GM12873 (cell line): Measurements from ENCODE around the gene CDKN2B-AS1.

Experiments used
- TF ChIP-seq, protein P1 (sequence below): IDR thresholded peaks from 2 replicates; pipeline ENCODE4 v1.5.1; 2012; ENCODE audit warnings: low read depth, mild to moderate bottlenecking, moderate library complexity, low read length, control low read depth; ENCODE audit not compliant: insufficient read depth; ENCODE audit errors: missing control alignments

CDKN2B-AS1 gene

DNA sequence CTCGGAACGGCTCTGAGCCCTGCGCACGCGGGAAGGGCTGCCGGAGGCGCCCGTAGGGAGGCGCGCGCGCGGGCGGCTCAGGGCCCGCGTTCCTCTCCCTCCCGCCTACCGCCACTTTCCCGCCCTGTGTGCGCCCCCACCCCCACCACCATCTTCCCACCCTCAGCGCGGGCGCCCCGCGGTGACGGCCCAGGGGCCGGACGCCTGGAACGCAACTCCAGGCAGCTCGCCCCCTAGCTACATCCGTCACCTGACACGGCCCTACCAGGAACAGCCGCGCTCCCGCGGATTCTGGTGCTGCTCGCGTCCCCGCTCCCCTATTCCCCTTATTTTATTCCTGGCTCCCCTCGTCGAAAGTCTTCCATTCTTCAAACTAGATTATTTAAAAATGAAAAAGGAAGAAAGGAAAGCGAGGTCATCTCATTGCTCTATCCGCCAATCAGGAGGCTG is at the start of gene CDKN2B-AS1:
Gene CDKN2B-AS1 (plus strand): TSS at position 236 of the 450 bp plus-strand sequence.
- TF ChIP-seq, protein P1, sequence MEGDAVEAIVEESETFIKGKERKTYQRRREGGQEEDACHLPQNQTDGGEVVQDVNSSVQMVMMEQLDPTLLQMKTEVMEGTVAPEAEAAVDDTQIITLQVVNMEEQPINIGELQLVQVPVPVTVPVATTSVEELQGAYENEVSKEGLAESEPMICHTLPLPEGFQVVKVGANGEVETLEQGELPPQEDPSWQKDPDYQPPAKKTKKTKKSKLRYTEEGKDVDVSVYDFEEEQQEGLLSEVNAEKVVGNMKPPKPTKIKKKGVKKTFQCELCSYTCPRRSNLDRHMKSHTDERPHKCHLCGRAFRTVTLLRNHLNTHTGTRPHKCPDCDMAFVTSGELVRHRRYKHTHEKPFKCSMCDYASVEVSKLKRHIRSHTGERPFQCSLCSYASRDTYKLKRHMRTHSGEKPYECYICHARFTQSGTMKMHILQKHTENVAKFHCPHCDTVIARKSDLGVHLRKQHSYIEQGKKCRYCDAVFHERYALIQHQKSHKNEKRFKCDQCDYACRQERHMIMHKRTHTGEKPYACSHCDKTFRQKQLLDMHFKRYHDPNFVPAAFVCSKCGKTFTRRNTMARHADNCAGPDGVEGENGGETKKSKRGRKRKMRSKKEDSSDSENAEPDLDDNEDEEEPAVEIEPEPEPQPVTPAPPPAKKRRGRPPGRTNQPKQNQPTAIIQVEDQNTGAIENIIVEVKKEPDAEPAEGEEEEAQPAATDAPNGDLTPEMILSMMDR, result peak; percentile 26

DNA sequence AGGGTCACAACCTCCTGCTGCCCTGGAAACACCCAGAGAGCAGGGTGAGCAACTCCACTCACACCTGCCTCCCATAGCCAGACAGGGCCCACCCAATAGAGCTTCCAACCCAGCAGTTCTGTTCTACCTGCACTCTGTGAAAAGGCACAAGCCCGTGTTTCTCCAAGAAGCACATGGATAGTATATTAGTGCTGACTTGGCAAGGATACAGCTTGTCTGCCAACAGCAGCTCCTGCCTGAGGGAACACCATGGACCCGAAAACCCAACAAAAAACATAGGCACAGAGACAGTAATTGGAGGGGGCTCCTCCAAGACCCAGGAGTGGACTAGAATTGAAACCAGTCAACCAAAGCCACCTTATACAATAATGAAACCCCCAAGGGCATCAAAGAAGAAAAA is 49.0 kb upstream of the CDKN2B-AS1 start:
- TF ChIP-seq, protein P1, result no peak

DNA sequence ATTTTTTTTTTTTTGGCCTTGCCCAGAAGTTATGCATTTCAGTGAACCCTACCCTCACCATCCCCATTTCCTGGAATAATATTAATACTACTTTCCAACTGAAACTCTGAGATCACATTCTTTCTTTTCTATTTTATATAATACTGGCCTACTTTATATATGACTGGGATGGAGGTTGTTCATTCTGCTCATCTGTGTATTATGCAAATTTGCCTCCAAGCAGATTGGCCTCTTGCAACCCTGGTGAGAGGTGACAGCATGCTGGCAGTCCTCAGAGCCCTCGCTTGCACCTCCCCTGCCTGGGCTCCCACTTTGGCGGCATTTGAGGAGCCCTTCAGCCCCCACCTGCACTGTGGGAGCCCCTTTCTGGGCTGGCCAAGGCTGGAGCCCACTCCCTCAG is 35.8 kb upstream of the CDKN2B-AS1 start:
- TF ChIP-seq, protein P1, result no peak

DNA sequence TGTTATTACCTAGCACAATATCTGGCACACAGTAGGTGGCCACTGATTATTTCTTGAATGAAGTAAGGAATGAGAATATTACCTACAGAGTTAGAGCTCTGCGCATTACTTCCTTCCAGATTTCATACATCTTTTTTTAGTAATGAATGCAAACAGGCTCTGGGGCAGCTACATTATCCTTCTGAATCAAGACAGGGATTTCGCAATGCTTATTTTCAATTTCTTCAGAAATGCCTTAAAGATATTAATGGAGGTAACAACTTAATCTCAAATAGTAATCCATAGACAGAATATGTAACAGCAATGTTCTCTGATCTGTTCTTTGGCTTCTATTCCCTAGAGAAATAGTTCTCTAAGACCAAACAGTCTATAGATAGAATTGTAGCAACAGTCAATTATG is 33.0 kb upstream of the CDKN2B-AS1 start:
- TF ChIP-seq, protein P1, result no peak

DNA sequence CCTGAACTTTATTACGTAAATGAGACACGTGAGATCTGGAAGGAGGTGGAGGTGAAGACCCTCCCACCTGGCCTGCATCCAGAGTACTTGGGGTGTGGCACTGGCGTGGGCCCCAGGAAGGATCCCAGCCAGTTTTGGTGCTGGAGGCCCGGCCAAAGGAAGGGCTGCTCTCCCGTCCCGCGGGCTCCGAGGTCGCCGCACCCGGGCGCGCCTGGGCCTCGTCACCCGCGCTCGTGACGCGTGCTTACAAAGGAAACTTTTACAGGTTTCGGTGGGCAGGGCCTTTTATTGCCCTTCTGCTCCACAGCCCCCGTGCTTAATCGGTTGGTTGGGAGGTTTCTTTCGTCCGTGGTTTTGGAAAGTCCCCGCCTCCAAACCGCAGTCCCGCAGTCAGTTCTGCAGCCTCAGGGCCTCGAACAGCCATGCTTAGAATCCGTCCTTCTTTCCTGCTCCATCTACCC is 29.6 kb upstream of the CDKN2B-AS1 start:
- TF ChIP-seq, protein P1, result no peak

DNA sequence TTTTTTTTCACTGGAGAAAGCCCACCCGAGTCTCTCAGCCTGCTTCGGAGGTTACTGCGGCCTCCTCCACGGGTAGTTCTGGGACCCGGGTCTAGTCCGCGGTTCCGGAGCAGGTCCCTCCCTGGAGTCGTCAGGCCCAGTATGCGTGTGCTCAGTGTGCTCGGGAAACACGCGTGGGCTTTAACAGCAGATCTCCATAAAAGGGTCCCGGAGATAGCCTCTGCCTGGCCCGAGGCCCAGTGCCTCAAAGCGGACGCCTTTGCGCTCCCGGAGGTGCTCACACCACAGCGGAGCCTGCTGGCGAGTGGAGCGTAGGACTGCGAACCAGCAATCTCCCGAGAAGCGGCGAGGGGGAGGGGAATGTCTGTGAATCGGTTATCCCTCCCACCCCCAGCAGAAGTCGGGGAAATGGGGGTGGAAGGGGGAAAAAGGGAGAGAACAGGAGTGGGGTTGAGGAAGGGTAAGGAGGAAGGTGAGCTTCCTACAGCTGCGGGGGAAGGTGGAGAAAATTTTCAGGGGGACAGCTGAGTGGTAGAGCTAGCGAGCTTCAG is 29.1 kb upstream of the CDKN2B-AS1 start:
- TF ChIP-seq, protein P1, result peak; percentile 60

DNA sequence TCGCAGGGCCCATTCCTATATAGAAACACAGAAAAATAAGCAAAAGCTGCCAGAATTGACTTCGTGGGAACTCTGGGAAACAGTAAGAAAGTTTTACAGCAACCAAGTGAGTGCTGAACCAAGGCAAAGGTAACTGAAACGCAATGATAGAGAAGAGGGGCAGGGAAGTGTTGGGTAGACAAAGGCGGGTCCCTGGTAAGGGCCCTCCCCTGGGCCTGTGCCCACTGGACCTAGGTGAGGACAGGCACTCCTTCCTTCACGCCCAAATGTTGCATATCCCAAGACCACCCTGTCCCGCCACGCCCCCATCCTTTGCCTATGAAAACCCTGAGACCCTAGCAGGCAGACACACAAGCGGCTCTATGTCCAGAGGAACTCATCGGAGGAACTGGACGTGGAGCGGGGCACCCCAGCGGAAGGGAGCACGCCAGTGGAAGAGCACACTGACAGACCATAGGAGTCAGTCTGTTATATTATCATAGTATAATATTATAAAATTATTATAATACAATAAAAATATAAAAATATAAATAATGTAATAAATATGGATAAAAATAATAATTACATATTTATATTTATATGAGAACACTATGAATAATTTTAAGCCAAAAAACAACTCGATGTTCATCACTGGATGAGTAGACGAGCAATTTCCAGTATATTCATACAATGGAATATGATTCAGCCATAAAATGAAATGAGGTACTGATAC is 28.3 kb upstream of the CDKN2B-AS1 start:
- TF ChIP-seq, protein P1, result no peak
